SKM-1 treated with dmso at 0.1 percent for 144 hours (cell line): ENCODE results near the gene ADTRP.
"Not testable (repeated sequence)": the region's sequence is repeated elsewhere in the genome, so short reads cannot be mapped to it uniquely, and the experiment has no call there.

ENCODE experiments used
- DNase-seq: peaks from one replicate; lab custom pipeline; 2025; ENCODE audit not compliant: unreplicated experiment; lab: John Stamatoyannopoulos, UW

The ADTRP gene

GRCh38 chr6:11803591-11803971 is 25.0 kb upstream of the ADTRP start:
- no peak for DNase-seq

- no peak for DNase-seq
These were observed 24.4 kb upstream of the ADTRP start for GRCh38 chr6:11802886-11803590.

- not testable (repeated sequence) for DNase-seq
These were observed 21.9 kb upstream of the ADTRP start for GRCh38 chr6:11800531-11800930.

GRCh38 chr6:11798538-11798937 is 19.9 kb upstream of the ADTRP start:
- no peak for DNase-seq

- DNase-seq, result no peak
These were observed 19.5 kb upstream of the ADTRP start for GRCh38 chr6:11798096-11798495.

- DNase-seq, result no peak
These were observed 18.2 kb upstream of the ADTRP start for GRCh38 chr6:11796829-11797228.

- DNase-seq, result no peak
These were observed 16.8 kb upstream of the ADTRP start for GRCh38 chr6:11795403-11795802.

GRCh38 chr6:11793277-11793676 is 14.7 kb upstream of the ADTRP start:
- no peak for DNase-seq

- DNase-seq, result no peak
These were observed 12.9 kb upstream of the ADTRP start for GRCh38 chr6:11791354-11792107.

- DNase-seq, result no peak
These were observed 11.1 kb upstream of the ADTRP start for GRCh38 chr6:11789744-11790143.

- DNase-seq, result peak; percentile 36
These were observed 9.4 kb upstream of the ADTRP start for GRCh38 chr6:11788043-11788442.

- DNase-seq, result no peak
These were observed 7.4 kb upstream of the ADTRP start for GRCh38 chr6:11785774-11786579.

- DNase-seq, result no peak
These were observed 6.8 kb upstream of the ADTRP start for GRCh38 chr6:11785415-11785773.

GRCh38 chr6:11784341-11784740 is 5.7 kb upstream of the ADTRP start:
- DNase-seq, result no peak

GRCh38 chr6:11783524-11784064 is 5.0 kb upstream of the ADTRP start:
- DNase-seq, result no peak

- DNase-seq, result no peak
These were observed 3.9 kb upstream of the ADTRP start for GRCh38 chr6:11782524-11782923.

- DNase-seq, result no peak
These were observed 1.5 kb upstream of the ADTRP start for GRCh38 chr6:11780097-11780428.

GRCh38 chr6:11779329-11780096 is 910 bp upstream of the ADTRP start:
- no peak for DNase-seq

- DNase-seq, result no peak
These were observed 567 bp downstream of the ADTRP start for GRCh38 chr6:11778036-11778435.

- DNase-seq, result no peak
These were observed 2.7 kb downstream of the ADTRP start for GRCh38 chr6:11775791-11776409.

GRCh38 chr6:11774426-11774825 is 4.2 kb downstream of the ADTRP start:
- DNase-seq, result peak; percentile 29
